GM12878 (cell line): ENCODE data around the gene GAREM2.

Experiments
- EZH2 ChIP-seq: IDR thresholded peaks from 2 replicates; pipeline ENCODE4 v1.6.1; 2012; ENCODE audit warnings: low read depth, mild to moderate bottlenecking, control low read depth, inconsistent platforms, low read length, borderline replicate concordance; ENCODE audit not compliant: control insufficient read depth
- GABPA ChIP-seq: IDR thresholded peaks from 2 replicates; pipeline ENCODE4 v1.6.1; 2014; ENCODE audit warnings: antibody characterized with exemption, low read depth, mild to moderate bottlenecking, inconsistent platforms
- ZNF274 ChIP-seq: IDR thresholded peaks from one replicate; pipeline ENCODE4 v1.8.0; 2011; ENCODE audit not compliant: insufficient read length, insufficient read depth
- ZZZ3 ChIP-seq: IDR thresholded peaks from 2 replicates; pipeline ENCODE4 v1.6.1; 2011; ENCODE audit warnings: low read depth; ENCODE audit not compliant: control insufficient read depth, insufficient read length
- TF ChIP-seq, protein P1 (sequence below), 3 experiments: IDR thresholded peaks in 2 of 3; conservative IDR thresholded peaks in 1 of 3; 2 replicates each; pipeline ENCODE4 v1.5.1; 2011; ENCODE audit warnings: low read depth in 3 of 3, low read length in 3 of 3, mild to moderate bottlenecking in 3 of 3, control low read depth in 2 of 3, moderate library complexity in 2 of 3, inconsistent platforms in 1 of 3, mixed read lengths in 1 of 3; ENCODE audit not compliant: control insufficient read depth in 2 of 3, insufficient read depth in 1 of 3; ENCODE audit errors: extremely low read depth in 1 of 3
- TF ChIP-seq, protein P2 (sequence below): fragments of 450-650 bp; formaldehyde crosslinking; IDR thresholded peaks from 2 replicates; pipeline ENCODE4 v1.4.0; 2022; ENCODE audit warnings: mild to moderate bottlenecking, moderate library complexity
- TF ChIP-seq, protein P3 (sequence below): fragments of 450-650 bp; conservative IDR thresholded peaks from 2 replicates; pipeline ENCODE4 v1.6.1; 2017; ENCODE audit warnings: mild to moderate bottlenecking, moderate library complexity

DNA sequence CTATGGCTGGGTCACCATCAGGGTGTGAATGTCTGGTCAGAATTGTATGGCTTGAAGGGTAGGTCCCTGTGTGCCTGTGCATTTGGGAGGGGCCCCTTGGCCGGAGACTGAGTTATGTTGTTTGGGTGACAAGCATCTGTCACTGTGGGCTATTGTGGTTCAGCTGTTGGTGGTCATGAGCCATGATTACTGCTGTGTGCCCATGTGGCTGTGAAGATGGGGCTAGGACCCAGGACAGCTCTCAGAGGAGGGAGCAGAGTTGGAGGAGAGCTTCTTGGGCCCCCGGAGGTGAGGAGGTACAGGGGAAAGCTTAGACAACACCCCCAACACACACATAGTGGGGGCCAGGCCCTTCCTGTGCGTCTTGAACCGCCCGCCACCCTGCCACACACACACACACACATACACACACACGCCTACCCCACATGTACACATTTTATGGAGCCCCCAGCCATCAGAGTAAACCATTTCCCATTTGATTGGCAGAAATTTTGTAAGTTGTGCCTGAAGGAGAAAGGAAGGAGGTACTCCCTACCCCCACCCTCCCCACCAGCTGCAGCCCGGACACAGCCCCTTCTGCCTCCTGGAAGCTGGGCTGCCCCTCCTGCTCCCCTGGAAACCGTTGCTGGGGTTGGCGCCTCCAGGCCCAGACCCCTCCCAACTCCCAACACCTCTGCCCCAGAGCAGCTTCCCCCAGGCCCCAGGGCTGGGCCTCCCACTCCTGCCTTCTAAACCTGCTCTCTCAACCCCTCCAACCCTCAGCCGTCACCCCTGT, 2.0 kb downstream of the GAREM2 start:
- TF ChIP-seq, protein P1, sequence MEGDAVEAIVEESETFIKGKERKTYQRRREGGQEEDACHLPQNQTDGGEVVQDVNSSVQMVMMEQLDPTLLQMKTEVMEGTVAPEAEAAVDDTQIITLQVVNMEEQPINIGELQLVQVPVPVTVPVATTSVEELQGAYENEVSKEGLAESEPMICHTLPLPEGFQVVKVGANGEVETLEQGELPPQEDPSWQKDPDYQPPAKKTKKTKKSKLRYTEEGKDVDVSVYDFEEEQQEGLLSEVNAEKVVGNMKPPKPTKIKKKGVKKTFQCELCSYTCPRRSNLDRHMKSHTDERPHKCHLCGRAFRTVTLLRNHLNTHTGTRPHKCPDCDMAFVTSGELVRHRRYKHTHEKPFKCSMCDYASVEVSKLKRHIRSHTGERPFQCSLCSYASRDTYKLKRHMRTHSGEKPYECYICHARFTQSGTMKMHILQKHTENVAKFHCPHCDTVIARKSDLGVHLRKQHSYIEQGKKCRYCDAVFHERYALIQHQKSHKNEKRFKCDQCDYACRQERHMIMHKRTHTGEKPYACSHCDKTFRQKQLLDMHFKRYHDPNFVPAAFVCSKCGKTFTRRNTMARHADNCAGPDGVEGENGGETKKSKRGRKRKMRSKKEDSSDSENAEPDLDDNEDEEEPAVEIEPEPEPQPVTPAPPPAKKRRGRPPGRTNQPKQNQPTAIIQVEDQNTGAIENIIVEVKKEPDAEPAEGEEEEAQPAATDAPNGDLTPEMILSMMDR (IDR thresholded peaks at IDR 0.05 in 2 of 3, conservative IDR thresholded peaks at IDR 0.05 in 1 of 3; ENCODE audit: control insufficient read depth in 2 of 3, extremely low read depth in 1 of 3, insufficient read depth in 1 of 3, low read depth in 3 of 3, low read length in 3 of 3), result no peak
- TF ChIP-seq ZZZ3 (no peak), ZNF274 (no peak), EZH2 (no peak), GABPA (no peak)
- TF ChIP-seq, protein P2, sequence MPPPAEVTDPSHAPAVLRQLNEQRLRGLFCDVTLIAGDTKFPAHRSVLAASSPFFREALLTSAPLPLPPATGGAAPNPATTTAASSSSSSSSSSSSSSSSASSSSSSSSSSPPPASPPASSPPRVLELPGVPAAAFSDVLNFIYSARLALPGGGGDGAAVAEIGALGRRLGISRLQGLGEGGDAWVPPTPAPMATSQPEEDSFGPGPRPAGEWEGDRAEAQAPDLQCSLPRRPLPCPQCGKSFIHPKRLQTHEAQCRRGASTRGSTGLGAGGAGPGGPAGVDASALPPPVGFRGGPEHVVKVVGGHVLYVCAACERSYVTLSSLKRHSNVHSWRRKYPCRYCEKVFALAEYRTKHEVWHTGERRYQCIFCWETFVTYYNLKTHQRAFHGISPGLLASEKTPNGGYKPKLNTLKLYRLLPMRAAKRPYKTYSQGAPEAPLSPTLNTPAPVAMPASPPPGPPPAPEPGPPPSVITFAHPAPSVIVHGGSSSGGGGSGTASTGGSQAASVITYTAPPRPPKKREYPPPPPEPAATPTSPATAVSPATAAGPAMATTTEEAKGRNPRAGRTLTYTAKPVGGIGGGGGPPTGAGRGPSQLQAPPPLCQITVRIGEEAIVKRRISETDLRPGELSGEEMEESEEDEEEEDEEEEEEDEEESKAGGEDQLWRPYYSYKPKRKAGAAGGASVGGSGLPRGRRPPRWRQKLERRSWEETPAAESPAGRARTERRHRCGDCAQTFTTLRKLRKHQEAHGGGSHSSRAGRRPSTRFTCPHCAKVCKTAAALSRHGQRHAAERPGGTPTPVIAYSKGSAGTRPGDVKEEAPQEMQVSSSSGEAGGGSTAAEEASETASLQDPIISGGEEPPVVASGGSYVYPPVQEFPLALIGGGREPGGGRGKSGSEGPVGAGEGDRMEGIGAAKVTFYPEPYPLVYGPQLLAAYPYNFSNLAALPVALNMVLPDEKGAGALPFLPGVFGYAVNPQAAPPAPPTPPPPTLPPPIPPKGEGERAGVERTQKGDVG (CRISPR knock-in tag), result no peak
- TF ChIP-seq, protein P3, sequence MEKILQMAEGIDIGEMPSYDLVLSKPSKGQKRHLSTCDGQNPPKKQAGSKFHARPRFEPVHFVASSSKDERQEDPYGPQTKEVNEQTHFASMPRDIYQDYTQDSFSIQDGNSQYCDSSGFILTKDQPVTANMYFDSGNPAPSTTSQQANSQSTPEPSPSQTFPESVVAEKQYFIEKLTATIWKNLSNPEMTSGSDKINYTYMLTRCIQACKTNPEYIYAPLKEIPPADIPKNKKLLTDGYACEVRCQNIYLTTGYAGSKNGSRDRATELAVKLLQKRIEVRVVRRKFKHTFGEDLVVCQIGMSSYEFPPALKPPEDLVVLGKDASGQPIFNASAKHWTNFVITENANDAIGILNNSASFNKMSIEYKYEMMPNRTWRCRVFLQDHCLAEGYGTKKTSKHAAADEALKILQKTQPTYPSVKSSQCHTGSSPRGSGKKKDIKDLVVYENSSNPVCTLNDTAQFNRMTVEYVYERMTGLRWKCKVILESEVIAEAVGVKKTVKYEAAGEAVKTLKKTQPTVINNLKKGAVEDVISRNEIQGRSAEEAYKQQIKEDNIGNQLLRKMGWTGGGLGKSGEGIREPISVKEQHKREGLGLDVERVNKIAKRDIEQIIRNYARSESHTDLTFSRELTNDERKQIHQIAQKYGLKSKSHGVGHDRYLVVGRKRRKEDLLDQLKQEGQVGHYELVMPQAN, result no peak
